NCI-H128 (cell line): ENCODE results near the gene NOS3.
A peak's percentile ranks its signal among the peaks of the same experiment; 100 is the strongest.

Source experiments
- DNase-seq: peaks from one replicate; lab custom pipeline; 2025; ENCODE audit not compliant: unreplicated experiment; lab: John Stamatoyannopoulos, UW

NOS3 gene

GRCh38 chr7:151053751-151054150 lies 62.9 kb downstream of the NOS3 start:
- no peak for DNase-seq

- no peak for DNase-seq
Observed at GRCh38 chr7:151056283-151056665, 65.5 kb downstream of the NOS3 start.

GRCh38 chr7:151056666-151057505 lies 66.1 kb downstream of the NOS3 start:
- no peak for DNase-seq

GRCh38 chr7:151057506-151057988 lies 66.7 kb downstream of the NOS3 start, which contains the start of gene CDK5:
Gene CDK5 (minus strand): TSS chr7:151057897. CDS start chr7:151057848, 49 bp downstream.
- DNase-seq: no peak

- DNase-seq: peak; percentile 98
Observed at GRCh38 chr7:151057989-151058780, 67.4 kb downstream of the NOS3 start.

- DNase-seq: no peak
Observed at GRCh38 chr7:151058781-151059366, 68.1 kb downstream of the NOS3 start.

- DNase-seq: peak; percentile 27
Observed at GRCh38 chr7:151059367-151060112, 68.7 kb downstream of the NOS3 start, which contains the start of gene SLC4A2. Gene SLC4A2 (plus strand): TSS chr7:151059589. CDS start chr7:151061988, 2,399 bp downstream.

- no peak for DNase-seq
Observed at GRCh38 chr7:151060113-151060415, 69.2 kb downstream of the NOS3 start.

- no peak for DNase-seq
Observed at GRCh38 chr7:151060416-151061212, 69.8 kb downstream of the NOS3 start.

GRCh38 chr7:151061213-151062110 lies 70.6 kb downstream of the NOS3 start:
- DNase-seq: no peak

- no peak for DNase-seq
Observed at GRCh38 chr7:151062111-151062398, 71.2 kb downstream of the NOS3 start.

GRCh38 chr7:151062399-151063211 lies 71.8 kb downstream of the NOS3 start:
- no peak for DNase-seq

- no peak for DNase-seq
Observed at GRCh38 chr7:151063212-151063561, 72.4 kb downstream of the NOS3 start.
